DLD1 (cell line): ENCODE data around the gene KSR2.

ENCODE experiments used
- in situ Hi-C: cut with HindIII; loops from 2 replicates; pipeline ENCODE4 v1.10.0; 2017; ENCODE audit warnings: low sequenced_read_pairs

Gene KSR2

DNA sequence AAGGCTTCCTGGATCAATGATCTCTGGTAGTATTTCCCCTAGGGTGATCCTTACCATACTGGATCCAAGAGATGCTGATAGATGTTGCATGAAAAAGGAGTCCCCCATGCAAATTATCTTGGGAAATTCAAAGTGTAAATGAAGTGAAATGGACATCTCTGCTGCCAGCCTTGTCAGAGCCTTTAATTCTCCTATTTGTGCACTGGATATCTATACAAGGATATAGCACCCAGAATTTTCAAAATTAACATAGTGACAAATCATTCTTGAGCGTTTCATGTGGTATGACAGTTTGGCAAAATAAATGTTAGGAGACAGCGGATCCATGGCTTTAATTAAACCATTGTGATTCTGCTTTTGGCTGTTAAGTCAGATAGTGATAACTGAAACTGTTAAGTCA is 260.9 kb downstream of the KSR2 start:
- in situ Hi-C loops: no loop called here

DNA sequence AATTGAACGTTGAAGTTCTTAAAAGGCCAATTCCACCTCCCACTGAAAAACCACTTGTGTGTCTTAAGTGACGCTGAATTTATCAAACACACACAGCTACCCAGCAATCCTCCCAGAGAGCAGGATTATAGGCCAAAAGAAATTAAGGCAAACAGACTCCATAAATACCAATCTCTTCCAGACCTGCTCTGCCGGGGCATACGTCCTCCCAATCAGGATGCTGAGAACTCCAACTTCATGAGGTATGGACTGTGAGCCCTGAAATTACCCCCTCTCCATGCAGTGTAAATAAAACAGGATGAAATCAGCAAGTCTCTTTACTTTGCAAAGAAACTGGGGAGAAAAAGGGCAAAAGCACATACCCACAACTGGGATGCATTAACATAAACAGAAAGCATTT is 265.2 kb downstream of the KSR2 start:
- in situ Hi-C loops: no loop called here

DNA sequence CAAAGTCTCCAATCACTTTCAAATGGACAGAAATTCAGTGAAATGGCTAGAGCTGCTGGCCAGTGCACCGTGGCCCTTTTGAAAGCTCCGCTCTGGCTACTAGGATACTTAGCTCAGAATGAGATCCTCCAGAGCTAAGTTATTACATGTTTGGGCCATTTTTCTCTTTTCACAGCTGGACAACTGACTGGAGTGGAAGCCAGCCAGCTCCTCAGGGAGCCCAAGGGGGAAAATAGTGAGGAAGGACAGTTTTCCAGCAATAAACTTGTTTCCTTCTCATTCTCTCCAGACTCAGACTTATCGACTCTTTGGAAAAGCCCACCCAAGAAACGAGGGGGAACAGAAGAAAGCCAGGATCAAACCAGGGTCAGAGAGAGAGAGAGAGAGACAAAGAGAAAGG is 266.0 kb downstream of the KSR2 start:
- in situ Hi-C loops: no loop called here

DNA sequence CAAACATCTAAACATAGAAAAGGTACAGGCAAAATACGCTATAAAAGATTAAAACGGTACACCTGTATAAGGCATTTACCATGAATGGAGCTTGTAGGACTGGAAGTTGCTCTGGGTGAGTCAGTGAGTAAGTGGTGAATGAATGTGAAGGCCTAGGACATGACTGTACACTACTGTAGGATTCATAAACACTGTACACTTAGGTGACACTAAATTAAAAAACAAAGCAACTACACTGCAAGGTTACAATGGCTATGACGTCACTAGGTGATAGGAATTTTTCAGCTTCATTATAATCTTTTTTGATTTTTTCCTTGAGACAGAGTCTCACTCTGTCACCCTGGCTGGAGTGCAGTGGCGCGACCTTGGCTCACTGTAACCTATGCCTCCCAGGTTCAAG is 269.2 kb downstream of the KSR2 start:
- in situ Hi-C loops: no loop called here

- in situ Hi-C loops: no loop called here
These were observed 269.7 kb downstream of the KSR2 start for GRCh38 chr12:117699118-117699517.

DNA sequence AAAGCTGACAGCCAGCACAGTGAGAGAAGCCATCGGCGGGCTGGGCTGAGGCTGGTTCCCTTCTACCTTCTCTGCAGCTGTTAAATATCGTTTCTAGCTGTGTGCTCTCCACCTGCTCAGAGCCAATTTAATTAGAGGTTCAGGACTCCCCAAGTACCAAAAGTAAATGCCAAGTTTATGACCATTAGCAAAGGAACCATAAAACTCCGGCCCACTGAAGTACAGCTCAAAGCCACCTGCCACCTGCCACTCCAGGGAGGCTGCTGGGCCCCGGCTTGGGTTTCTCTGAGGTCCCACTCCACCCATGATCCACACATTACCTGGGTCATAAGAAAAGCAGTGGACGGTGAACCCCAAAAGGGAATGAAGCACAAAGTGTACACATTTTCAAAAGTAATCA is 272.8 kb downstream of the KSR2 start:
- in situ Hi-C loops: no loop called here

DNA sequence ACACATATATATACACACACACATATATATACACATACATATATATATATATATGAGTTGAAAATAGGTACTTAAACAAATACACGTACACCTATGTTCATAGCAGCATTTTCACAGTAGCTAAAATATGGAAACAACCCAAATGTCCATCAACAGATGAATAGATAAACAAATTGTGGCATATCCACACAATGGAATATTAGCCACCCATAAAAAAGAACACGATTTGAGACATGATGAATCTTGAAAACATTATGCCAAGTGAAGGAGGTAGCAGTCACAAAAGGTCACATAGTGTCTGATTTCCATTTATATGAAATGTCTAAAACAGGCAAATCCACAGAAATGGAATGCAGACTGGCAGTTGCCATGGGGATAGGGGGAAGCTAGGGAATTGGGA is 276.3 kb downstream of the KSR2 start:
- in situ Hi-C loops: no loop called here

DNA sequence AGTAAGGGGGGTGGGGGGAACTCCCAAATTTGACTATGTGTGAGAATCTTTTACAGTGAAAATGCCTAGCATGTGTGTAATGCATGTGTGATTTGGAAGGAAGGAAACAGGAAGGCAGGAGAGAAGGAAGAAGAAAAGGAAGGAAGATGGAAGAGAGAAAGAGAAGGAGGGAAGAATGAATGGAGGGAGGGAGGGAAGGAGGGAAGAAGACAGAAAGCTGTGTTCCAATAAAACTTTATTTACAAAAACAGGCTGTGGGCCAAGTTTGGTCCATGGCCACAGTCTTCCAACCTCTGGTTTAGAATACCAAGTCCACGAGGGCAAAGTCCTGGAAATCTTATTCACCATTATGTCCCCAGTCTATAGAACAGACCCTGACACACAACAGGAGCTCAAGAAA is 278.9 kb downstream of the KSR2 start:
- in situ Hi-C loops: no loop called here

DNA sequence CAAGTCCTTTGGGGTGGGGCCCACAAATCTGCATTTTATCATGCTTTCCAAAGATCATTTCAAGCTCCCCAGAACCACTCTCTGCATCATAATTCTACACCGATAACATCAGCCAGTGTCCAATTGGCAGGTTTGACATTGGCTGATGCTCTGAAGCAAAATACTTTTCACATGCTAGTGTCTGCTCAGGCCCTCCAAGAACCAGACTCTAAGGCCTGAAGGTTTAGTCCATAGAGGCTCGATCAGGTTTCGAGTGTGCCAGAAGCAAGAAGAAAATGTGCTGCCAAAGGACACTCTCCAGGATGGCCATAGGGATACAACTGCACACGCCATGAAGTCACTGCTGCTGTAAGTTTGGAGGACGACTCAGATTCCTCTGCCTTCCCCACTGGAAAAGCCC is 280.3 kb downstream of the KSR2 start:
- in situ Hi-C loops: no loop called here

- in situ Hi-C loops: no loop called here
These were observed 281.8 kb downstream of the KSR2 start for GRCh38 chr12:117686911-117687377.

DNA sequence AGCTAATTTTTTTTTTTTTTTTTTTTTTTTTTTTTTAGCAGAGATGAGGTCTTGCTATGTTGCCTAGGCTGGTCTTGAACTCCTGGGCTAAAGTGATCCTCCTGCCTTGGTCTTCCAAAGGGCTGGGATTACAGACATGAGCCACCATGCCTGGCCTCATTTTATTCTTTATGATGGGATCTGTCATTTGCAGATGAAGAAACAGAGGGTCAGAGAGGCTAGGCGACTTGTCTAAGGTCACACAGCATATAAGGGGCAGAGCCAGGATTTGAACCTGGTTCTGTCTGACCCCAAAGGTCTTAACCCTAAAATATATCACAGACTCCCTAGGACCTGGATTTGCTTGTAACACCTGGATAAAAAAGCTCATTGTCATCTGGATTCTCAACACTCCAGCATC is 282.6 kb downstream of the KSR2 start:
- in situ Hi-C loops: no loop called here

DNA sequence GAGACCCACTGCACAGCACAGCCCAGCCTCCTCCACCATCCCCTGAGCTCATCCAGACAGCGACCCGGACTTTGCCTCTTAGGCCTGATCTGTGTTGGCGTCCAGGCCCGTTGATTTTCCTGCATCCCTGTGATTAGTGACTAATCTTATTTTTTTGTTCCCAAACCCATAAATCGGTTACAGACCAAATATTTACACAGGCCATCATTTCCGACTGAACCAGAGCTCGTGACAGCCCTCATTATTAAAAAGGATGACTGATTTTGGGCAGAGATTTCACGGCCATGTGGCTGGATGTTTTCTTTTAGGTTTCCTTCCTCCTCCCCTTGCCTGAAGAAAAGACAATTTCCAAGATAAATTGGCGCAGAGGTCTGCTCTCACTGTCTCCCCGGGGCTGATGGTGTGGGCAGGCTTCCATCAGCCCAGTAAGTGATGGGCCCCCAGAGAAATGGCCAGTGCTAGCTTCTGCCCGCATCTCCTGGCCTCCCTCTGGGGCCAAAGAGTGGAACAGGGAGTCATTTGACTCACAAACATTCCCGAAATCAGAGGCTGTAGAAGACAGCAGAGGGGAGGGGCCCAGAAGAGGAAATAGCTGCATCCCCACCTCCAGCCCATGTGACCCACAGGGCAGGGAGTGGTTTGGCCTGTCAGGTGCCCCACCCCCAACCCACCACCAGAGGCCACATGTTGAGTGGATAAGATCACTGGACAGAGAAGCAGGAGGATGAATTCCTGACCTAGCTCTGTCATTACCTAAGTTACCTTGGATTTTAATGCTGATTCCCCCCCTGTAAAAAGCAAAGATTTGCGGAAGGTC is 283.5 kb downstream of the KSR2 start:
- in situ Hi-C loops: no loop called here

GRCh38 chr12:117684471-117684870 is 284.3 kb downstream of the KSR2 start:
- in situ Hi-C loops: no loop called here

GRCh38 chr12:117680312-117680711 is 288.5 kb downstream of the KSR2 start:
- in situ Hi-C loops: no loop called here

DNA sequence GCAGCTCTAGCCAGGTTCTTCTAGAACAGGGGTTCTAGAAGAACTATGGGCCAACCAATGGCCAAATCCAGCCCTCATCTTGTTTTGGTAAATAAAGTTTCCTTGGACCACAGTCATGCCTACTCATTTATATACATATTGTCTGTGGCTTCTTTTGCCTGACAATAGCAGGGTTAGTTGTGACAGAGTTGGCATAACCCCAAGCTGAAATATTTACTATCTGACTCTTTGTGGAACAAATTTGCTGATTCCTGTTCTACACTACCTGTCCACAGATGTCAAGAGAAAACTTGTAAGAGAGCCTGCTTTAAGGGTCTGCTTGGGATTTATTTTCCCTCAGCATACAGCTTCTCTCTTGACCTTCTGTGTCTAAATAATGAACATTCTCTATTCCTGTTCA is 289.0 kb downstream of the KSR2 start:
- in situ Hi-C loops: no loop called here

DNA sequence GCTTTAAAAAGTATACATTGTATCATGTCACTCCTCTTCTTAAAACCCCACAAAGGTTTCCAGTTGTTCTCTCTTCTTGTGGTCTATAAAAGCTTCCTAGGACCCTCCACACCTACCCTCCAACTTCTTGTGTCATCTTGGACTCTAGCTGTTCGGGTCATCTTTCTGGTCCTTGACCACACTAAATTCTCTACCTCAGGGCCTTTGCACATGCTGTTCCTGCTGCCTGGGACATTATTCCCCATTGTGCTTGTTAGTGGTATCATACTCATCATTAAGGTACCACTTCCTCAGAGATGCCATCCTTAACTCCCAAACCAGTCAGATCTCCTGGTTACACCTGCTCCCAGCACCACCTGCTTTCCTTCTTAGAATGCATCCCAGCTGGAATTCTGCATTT is 294.0 kb downstream of the KSR2 start:
- in situ Hi-C loops: no loop called here

GRCh38 chr12:117674313-117674712 is 294.5 kb downstream of the KSR2 start:
- in situ Hi-C loops: no loop called here

DNA sequence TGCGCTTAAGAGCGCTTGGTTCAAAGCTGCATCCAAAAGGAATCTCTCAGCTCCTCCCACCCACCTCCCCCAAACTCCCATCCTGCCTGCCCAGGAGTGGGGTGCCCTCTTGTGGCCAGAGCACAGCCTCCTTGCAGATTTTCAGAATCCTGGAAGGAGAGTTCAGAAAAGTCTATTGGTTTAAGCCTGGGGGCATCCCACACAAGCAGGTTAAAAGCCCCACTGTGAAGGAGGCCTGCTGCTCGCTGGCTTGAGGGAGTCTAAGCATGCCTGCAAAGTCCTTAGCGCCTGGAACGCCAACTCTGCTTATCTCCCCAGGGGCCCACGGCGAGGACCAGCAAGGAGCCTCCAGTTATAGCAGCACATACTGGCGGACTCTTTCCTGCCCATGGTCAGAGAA is 297.1 kb downstream of the KSR2 start:
- in situ Hi-C loops: no loop called here

DNA sequence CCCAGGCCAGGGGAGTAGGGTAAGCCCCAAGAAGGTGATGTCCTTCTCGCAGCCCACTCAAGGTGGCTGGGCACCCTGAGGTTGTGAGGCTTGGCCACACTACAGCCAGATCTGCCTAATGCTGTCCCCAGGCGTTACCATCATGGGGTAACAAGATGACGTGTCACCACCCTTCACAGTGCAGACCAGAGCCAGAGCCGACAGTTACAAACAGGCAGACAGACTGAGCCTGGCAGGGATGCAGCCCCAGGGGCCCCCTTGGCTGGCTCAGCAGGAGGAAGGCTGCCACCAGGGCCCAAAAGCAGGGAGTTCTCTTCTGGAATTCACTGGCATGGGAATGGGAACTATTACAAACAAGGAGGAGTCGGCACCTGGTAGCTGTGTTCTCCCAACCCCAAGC is 304.6 kb downstream of the KSR2 start:
- in situ Hi-C loops: no loop called here

- in situ Hi-C loops: no loop called here
These were observed 306.0 kb downstream of the KSR2 start for GRCh38 chr12:117662620-117663395.

DNA sequence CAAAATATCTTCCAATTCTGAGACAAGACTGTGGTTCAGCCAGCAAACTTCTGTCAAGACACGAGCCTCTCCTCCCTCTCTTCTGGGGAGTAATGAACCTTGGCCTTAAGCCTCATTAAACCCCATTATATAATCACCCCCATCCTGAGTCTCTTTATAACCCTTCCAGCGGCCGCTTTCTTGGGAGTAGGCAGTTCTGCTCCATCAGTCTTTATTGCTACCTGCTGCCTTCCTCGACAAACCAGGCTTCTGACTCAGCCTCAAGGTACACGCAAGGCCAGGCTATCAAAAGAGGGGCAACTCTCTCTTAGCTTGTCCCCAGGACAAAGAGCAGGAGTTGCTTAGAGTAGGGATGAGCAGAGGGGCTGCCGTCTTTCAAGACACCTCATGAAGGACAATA is 306.6 kb downstream of the KSR2 start:
- in situ Hi-C loops: no loop called here

- in situ Hi-C loops: no loop called here
These were observed 307.3 kb downstream of the KSR2 start for GRCh38 chr12:117661471-117661870.
